ENCODE results near the gene PLAC9.
A peak's percentile ranks its signal among the peaks of the same experiment; 100 is the strongest.
"Not testable (repeated sequence)": the region's sequence is repeated elsewhere in the genome, so short reads cannot be mapped to it uniquely, and the experiment has no call there.

The PLAC9 gene

DNA sequence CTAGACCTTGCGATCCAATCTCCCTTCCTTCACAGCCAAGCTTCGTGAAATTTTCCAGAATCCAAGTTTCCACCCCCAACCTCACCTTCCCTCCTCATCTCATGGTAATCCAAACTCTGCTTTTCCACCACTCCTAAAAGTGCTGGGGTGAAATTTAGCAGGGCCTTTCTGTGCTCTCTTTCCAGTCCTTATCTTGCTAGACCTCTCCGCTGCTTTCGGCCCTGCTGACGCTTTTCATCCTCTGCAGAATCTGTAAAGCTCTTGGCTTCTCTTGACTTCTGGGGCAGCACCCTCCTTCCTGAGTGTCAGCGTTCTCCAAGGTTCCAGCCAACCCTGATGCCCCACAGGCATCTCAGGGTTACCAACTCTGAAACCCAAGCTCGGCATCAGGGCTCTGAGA is 7.7 kb downstream of the PLAC9 start:
- DNase-seq: no peak

DNA sequence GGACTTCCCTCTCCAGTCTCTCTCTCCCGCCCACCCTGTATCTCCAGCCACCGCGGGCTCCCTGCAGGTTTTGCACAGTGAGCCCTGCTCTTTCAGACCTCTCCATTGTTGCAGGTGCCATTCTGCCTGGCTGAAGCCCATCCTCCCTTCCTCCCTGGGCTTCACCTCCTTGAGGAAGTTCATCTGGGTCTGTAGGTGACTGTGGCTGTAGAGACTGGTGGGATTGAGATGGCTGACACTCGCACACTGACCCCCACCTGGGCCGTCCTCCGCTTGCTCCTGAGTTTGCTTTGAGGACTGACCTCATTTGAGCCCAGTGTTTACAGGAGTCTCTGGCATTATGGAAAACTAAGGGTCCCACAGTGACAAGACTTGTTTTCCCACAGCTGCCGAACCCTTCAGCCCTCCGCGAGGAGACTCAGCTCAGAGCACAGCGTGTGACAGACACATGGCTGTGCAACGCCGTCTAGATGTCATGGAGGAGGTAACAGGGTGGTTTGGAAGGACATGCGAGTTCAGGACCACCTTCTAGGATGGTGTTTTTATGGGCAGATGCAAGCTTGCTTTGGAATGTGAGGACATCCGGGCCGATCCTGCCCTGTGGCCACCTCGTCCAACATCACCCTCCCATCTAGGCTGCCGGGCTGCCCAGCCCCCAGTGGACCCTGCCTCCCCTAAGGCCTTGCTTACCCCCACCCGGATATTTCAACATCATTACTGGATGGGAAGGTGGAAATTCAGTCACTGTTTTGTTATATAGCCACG is 9.3 kb downstream of the PLAC9 start:
- DNase-seq: no peak

DNA sequence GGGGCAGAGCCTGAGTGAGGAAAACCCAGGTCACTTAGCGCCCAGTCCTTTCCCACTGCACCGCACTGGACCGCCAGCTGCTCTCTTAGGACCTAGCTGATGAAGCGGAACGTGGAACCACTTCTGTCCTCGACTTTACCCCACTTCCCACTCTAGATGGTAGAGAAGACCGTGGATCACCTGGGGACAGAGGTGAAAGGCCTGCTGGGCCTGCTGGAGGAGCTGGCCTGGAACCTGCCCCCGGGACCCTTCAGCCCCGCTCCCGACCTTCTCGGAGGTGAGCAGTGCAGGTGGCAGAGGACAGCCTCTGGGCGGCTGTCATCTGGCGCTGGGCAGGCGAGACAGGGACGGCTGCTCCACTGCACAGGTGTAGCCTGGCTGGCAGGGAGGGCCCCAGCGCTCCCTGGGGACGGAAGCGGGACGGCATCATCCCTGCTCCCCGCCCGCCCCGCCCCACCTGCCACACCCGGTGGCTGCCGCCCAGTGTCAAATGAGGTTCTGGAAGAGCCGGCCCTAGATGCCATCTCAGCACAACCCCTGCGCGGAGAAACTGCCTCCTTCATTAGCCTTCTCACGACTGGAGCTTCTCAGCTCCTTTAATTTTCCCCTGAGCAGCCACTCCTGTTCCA is 11.7 kb downstream of the PLAC9 start:
- no peak for DNase-seq

DNA sequence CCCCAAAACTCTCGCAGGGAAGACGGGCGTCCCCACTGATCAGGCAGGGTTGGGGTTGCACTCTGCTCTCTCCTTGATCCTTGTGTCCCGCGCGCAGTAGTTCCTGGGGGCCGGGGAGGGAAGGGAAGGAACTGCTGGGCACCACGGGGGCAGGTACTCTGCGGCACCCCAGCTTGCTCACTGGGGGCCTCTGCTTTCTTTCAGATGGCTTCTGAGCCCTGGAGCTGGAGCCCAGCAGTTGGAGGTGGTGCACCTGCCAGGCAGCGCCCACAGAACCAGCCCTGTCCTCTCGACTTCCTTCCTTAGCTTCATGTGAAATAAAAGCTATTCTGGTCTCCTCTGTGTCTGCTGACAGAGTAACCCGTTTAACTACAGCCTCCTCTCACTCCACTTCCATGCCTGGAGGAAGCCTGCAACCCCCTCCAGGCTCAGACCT is 12.2 kb downstream of the PLAC9 start:
- DNase-seq: no peak

DNA sequence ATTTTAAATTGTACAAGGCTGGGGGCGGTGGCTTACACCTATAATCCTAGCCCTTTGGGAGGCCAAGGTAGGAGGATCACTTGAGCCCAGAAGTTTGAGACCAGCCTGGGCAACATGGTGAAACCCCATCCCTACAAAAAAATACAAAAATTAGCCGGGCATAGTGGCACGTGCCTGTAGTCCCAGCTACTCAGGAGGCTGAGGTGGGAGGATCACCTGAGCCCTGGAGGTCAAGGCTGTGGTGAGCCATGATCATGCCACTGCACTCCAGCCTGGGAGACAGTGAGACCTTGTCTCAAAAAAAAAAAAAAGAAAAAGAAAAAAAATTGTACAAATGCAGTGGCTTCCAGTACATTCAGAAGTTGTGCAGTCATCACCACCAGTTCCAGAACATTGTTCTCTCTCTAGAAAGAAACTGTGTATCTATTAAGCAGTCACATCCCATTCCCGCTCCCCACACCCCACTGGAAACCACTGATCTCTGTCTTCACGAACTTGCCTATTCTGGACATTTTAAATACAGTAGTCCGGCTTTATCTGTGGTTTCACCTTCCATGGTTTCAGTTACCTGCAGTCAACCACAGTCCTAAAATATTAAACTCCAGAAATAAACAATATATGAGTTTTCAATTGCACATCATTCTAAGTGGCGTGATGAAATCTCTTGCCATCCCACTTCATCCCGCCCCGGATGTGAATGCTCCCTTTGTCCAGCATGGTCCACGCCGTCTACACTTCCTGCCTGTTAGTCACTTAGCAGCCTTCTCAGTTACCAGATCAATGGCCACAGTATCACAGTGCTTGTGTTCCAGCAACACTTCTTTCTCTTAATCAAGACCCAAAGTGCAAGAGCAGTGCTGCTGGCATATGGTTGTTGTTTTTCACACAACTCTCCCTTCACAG is 13.1 kb downstream of the PLAC9 start:
- not testable (repeated sequence) for DNase-seq

DNA sequence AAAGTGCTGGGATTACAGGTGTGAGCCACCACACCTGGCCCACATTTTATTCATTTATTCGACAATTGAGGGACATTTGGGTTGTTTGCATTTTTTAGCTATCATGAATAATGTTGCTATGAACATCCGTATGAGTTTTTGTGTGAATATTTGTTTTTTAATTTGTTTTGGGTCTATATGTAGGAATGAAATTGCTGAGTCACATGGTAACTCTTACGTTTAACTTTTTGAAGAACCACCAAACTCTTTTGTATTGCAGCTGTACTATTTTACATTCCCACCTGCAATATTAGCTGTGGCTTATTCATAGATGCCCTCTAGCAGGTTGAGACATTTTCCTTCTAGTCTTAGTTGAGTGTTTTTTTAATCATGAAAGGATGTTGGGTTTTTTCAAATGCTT is 14.4 kb downstream of the PLAC9 start:
- DNase-seq: no peak

DNA sequence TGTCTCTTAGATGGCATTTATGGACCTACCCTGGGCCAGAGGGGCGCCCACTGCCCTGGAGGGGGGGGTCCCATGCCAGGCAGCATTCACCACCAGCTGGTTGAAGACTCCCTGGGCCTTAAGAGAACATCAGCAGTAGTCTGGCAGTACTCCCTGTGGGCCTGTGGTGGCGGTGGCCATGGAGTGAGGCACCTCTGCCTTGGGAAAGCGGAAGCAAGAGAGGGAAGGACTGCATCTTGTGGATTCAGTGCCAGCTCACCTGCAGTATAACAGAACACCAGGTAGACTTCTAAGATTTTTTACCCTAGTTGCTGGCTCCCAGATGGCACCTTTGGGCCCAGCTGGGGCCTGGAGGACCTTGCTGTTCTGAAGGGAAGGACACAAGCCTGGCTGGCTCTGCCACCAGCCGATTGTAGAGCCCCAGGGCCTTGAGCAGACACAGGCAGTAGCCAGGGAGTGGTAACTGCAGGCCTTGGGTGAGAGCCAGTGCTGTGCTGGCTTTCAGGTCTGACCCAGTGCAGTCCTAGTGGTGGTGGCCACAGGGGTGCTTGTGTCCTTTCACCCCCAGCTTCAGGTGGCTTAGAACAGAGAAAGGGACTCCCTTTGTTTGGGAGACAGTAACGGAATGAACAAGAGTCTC is 15.8 kb downstream of the PLAC9 start:
- no peak for DNase-seq

DNA sequence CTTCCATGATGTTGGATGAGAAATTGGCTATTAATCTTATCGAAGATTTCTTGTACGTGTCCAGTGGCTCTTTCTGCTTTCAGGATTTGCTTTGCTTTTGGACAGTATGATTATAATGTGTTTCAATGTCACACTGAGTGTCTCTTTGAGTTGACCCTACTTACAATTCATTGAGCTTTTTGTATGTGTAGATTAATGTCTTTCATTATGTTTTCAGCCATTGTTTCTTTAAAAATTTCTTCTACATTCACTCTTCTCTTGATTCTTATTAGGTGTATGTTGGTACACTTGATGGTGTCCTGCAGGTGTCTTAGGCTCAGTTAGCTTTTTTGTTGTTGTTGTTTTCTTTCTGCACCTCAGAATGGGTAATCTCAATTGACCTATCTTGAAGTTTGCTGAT is 16.6 kb downstream of the PLAC9 start:
- no peak for DNase-seq

DNA sequence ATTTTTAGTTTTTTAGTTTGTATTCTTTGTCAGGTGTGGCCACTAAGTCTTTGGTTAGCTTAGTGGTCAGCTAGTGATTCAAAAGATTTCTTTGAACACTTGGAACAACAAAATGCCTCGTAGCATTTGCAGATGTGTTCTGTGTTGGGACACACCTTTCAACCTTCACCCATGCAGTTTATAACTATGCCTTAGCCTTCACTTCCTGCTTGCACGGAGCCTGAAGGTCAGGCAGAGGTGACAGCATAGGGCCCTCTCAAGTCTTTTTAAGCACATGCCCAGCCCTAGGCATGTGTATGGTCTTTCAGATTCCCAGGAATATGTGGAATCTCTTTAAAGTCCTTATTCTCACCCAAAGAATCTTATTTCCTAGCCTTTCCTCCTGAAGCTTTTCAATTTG is 17.6 kb downstream of the PLAC9 start:
- no peak for DNase-seq

DNA sequence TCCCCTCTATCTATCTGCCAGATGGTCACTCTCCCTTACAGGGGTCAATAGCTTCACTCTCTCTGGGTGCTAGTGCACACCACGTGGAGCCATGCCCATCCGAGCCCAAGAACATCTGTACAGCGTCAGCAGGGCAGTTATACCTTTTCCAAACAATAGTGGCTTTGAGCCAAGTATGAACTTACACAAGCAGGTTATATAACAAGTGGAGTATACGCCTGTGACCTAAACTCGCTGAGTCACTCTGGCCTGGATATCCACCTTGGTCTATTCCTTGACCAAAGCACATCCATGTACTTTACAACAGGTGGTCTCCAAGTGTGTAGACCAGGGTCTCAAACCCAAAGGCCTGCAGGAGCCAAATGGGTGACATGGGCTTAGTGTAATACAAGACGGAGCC is 20.3 kb downstream of the PLAC9 start:
- DNase-seq: no peak

DNA sequence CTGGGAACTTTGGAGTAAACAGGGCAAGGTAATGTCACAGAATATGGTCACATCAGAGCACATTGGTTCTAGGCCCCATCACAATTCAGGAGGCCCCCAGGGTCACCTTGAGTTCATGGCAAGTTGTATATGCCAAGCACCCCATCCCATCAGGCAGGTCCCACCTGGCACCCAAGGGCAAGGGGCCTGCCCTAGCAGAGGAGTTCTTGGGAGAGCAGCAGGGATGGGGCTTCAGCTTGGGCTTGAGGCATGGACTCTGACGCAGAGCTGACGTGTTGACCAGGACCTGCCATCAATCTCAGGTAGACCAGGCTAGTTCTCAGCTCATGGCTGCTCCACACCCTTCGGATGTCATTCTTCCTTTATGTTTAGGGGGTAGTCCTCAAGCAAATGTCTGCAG is 20.9 kb downstream of the PLAC9 start:
- no peak for DNase-seq

DNA sequence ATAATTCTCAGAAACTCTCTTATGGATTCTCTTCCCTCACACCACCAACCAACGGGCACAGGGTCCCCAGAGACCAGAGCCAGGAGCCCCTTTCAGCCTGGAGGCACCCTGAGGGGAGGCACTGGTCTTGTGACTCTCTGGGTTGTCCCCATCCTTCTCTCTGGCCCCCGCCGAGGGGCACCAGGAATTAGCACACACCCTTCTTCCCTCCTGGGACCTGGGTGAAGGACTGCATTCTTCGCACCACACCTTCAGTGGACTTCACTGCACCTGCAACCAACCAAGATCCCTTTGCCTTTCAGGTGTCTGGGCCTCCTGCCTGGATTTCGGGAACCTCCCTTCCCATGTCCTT is 22.1 kb downstream of the PLAC9 start:
- DNase-seq: no peak

DNA sequence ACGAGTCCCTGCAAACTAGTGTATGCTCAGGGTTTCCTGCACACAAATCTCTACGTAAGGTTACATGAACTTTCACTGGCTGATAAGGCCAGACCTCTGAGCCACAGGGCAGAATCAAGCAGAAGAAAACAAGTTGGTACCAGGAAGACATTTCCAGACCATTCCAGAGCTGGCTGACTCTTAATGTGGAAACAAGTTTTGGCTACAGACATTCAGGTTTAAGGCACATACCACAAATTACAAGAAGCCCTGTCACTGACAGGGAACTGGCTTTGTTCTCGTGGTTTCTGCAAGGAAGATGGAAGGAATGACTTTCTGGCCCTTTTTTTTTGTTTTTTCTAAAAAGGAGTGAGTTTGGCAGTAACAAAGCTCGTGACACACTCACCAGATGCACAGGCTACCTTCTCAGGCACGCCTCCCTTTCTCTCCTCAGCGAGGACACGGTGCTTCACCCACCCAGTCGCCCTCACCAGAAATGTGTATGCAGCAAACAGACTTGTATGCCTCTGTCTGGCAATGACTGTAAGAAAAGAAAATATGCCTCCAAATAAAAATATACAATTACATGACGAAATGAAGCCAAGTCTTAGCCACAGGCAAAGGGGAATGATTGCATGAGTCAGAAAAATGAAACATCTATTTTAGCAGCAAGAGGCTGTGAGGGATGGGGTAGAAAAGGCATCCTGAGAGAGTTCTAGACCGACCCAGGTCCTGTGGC is 22.6 kb downstream of the PLAC9 start:
- no peak for DNase-seq

DNA sequence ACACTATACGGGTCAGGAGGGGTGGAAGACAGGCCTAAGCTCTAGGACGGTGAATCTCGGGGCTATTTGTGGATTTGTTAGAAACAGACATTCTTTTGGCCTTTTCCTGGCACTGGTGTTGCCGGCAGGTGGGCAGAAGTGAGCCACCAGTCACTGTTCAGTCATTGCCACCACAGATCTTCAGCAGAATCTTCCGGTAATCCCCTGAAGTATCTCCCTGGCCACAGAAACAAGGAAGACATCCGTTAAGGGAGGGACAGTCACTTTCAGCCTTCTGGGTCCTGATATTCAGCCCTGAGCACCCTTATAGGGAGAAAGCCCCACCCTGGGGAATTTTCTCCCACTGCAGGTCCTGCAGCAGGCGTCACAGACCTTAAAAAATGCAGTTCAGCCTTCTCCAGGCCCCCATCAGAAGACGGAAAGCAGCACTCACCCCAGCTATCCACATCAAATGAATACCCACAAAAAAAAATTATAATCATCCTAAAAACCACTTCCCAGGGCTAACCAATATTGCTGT is 23.2 kb downstream of the PLAC9 start:
- DNase-seq: no peak

DNA sequence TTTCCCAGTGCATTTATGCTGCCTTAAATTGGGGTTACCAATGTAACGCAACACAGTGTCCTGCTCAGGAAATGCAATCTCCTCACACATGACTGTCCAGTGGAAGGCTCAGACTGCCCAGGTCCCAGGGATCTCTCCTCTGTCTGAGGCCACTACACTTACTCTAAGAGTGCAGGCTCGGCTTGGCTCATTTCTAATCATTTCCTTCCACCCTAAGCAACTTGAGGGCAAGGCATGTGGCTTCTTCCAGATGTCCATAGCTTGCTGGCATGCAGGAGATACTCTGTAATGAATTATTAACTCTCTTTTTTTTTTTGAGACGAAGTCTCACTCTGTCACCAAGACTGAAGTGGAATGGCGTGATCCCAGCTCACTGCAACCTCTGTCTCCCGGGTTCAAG is 23.7 kb downstream of the PLAC9 start:
- no peak for DNase-seq

DNA sequence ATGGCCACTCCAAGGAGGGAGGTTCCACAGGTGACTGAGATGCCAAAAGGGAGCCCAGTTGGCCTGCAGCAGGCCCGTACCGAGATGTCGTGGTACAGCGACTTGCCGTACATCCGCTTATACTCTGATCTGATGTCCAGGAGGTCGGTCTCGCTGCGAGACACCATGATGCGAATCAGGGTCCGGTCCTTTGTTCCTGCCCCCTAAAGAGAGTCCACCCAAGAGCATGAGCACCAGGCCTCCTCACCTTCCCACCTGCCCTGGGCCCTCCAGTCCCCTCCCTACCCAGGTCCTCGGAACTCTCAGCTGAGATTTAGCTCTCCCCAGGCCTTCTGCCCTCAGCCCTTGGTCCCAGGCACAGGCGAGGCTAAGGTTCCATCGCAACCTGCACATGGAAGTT is 25.0 kb downstream of the PLAC9 start:
- DNase-seq: no peak

DNA sequence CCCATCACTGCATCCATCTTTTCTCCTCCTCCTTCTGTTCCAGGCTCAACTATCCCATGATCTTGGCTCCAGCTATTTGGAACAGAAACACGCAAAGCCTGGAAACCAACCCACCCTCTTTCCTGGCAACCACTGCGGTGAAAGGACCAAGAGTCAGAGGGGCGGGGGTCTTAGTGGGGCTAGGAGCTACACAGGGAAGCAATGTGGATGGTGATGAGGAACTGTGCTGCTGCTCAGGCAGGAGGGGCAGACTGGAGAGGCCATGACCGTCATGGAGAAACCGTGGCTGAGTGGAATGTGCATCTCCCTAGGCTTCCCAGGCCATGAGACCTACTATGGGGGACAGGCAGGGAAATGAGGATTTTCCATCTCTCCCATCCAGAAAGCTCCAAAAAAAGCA is 25.6 kb downstream of the PLAC9 start:
- no peak for DNase-seq

DNA sequence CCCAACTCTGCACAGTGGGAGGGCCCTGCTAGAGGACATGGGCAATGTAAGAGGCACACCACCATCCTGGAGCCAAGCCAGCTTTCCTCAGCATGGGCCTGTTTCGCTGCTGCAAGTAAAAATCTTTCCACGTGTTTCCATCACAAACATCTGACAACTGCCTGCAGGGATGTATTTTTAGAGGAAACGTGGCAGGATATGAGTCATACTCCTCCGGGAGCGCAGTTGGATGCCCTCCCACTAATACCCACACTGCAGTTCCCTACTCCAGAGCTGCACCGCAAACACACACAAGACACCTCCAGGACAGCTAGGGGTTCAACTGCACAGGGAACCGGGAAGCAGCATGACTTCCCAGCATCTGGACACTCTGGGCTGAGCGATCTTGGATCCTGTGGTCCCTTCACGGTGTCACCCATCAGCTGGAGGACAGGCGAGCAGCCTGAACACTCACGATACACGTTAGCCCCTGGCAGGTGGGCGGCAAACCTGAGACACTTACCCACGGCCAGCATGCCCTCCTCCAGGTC is 26.1 kb downstream of the PLAC9 start:
- peak; percentile 48 for DNase-seq

DNA sequence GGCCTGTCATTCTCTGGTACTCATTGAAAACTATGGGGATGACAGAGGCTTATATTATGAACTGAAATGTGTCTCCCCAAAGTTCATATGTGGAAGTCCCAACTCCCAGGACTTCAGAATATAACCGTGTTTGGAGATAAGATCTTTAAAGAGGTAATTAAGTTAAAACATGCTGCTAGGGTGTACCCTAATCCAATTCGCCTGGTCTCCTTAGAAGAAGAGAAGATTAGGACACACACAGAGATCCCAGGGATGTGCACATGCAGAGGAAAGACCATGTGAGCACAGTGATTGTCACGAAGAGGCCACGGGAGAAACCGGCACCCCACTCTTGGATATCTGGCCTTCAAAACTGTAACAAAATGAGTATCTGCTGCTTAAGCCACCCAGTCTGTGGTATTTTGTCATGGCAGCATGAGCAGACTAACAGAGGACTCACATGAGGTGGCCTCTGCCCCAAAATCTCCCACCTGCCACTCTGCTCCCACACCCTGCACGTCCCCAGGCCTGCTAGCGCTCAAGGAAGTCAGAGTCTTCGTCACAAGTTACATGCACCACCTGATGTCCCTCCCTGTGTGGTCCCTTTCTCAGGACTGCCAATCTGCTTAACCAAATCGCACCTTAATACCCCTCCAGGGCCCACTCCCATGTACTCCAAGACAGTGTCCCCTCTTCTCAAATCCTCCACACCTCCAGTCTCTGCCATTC is 26.8 kb downstream of the PLAC9 start:
- DNase-seq: no peak

DNA sequence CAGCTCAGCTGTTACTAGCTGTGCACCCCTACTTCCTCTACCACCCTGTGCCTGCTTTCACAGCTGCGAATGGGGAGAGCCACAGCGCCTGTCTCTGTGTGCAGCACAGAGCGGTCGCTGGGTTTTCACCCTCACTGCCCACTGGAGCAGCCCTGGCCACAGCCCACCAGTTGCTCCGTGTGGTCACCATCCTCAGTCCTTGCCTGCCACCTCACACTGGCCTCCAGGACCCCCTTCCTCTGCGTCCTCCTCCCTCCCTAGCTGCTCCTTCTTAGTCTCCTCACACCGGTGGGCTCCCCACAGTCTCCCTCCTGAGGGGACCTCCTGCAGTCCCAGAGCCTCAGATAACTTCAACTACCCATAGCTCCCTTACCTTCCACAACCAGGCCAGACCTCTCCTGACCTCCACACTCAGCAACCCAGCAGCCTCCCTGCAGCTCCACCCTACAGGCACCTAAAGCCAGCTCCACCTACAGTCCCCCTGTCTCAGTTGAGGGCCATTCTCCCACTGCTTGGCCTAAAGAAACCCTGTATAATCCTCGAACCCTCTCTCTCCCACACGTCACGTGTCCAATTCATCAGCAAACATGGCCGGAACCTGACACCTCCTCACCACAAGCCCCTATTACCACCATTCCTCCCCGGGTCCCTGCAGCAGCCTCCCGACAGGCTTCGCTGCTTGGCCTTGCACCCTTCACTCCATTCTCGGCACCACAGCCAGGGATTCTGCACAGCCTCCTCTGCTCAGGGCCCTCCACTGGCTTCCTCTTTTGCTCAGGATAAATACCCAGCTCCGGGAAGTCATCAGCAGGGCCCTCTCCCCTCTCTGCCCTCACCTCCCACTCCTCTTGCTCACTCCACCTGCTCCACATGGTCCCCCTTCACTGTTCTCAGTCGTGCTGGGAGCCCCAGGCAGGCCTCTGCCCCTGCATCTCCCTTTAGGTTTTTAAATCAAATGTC is 28.1 kb downstream of the PLAC9 start:
- no peak for DNase-seq
